Keratinocyte (primary cell): ENCODE results near the gene SELENOO. TPM values are rescaled to one million over a fixed set of nuclear protein-coding genes. Genes with fewer than 3 reads are reported as not detected.

Source experiments
- DNase-seq: peaks from one replicate; pipeline ENCODE4 v3.0.0-alpha.2; 2011; ENCODE audit warnings: low read depth, missing footprints, low spot score
- FAIRE-seq: peaks from 2 replicates; lab custom pipeline; 2011; peaks lifted over from hg19 to GRCh38; lab: Jason Lieb, UNC
- H2AFZ ChIP-seq: 2 replicates; pipeline ENCODE4 v1.6.0; 2012; ENCODE audit warnings: low read length, control low read depth, inconsistent platforms; ENCODE audit not compliant: control insufficient read depth
- H3K27ac ChIP-seq: 2 replicates; pipeline ENCODE4 v1.5.1; 2011; ENCODE audit warnings: low read length; ENCODE audit not compliant: control insufficient read depth, insufficient read depth
- H3K27me3 ChIP-seq: 3 replicates; pipeline ENCODE4 v1.6.0; 2011; ENCODE audit warnings: low read length; ENCODE audit not compliant: control insufficient read depth, insufficient read depth; ENCODE audit errors: extremely low read depth
- H3K36me3 ChIP-seq, 2 experiments: 2 replicates in 1 of 2; 3 replicates in 1 of 2; pipeline ENCODE4 v1.5.1; 2011; ENCODE audit warnings: low read length in 2 of 2, mild to moderate bottlenecking in 1 of 2; ENCODE audit not compliant: control insufficient read depth in 2 of 2, insufficient read depth in 2 of 2; ENCODE audit errors: extremely low read depth in 1 of 2
- H3K4me1 ChIP-seq: 3 replicates; pipeline ENCODE4 v1.5.1; 2011; ENCODE audit warnings: low read length; ENCODE audit not compliant: control insufficient read depth, insufficient read depth; ENCODE audit errors: extremely low read depth
- H3K4me2 ChIP-seq: 3 replicates; pipeline ENCODE4 v1.6.0; 2011; ENCODE audit warnings: low read depth, low read length; ENCODE audit not compliant: control insufficient read depth, insufficient read depth; ENCODE audit errors: extremely low read depth
- H3K4me3 ChIP-seq, 3 experiments: fragments of 200-600 bp in 1 of 3; sonication (generic) in 1 of 3; 2 replicates in 2 of 3; 3 replicates in 1 of 3; pipeline ENCODE4 v1.5.1; 2011 to 2016; ENCODE audit warnings: low read length in 3 of 3, mild to moderate bottlenecking in 3 of 3, control low read depth in 2 of 3, inconsistent platforms in 1 of 3, low read depth in 1 of 3, mixed read lengths in 1 of 3, mixed run types in 1 of 3, moderate library complexity in 1 of 3; ENCODE audit not compliant: control insufficient read depth in 2 of 3, insufficient read depth in 2 of 3; ENCODE audit errors: extremely low read depth in 1 of 3
- H3K79me2 ChIP-seq: 2 replicates; pipeline ENCODE4 v1.6.0; 2012; ENCODE audit warnings: low read length; ENCODE audit not compliant: control insufficient read depth, insufficient read depth
- H3K9ac ChIP-seq: 3 replicates; pipeline ENCODE4 v1.6.0; 2011; ENCODE audit warnings: low read length; ENCODE audit not compliant: control insufficient read depth, insufficient read depth; ENCODE audit errors: extremely low read depth
- H3K9me1 ChIP-seq: 3 replicates; pipeline ENCODE4 v1.6.0; 2011; ENCODE audit warnings: low read length; ENCODE audit not compliant: control insufficient read depth, insufficient read depth; ENCODE audit errors: extremely low read depth
- H3K9me3 ChIP-seq: 2 replicates; pipeline ENCODE4 v1.5.1; 2012; ENCODE audit warnings: low read depth, low read length; ENCODE audit not compliant: control insufficient read depth
- H4K20me1 ChIP-seq: 3 replicates; pipeline ENCODE4 v1.6.0; 2011; ENCODE audit warnings: low read length; ENCODE audit not compliant: control insufficient read depth, insufficient read depth; ENCODE audit errors: extremely low read depth
- EZH2 ChIP-seq: IDR thresholded peaks from one replicate; pipeline ENCODE4 v1.6.1; 2012; ENCODE audit warnings: inconsistent platforms, mild to moderate bottlenecking, low read length, moderate library complexity
- dilution Hi-C: fragments of 300-500 bp; cut with MboI; formaldehyde crosslinking; loops from one replicate; pipeline ENCODE4 v1.7.0; 2020; ENCODE audit warnings: low sequenced_read_pairs; ENCODE audit not compliant: extremely low pct_ligation_motif_present
- polyA plus RNA-seq, 5 experiments: library from polyadenylated mRNA; depleted of rRNA in 3 of 5; stranded (reverse) in 3 of 5; stranded (forward) in 1 of 5; unstranded in 1 of 5; fragments of >200 nt; gene quantifications; 1 replicate in 1 of 5; 2 replicates in 3 of 5; 3 replicates in 1 of 5; pipeline versions ENCODE4 v1.2.1 to v1.2.3, GENCODE V29; 2011 to 2012; ENCODE audit warnings: missing spikeins in 2 of 5, low read depth in 1 of 5, low replicate concordance in 1 of 5
- TF ChIP-seq, protein P1 (sequence below), 3 experiments: IDR thresholded peaks in 1 of 3; conservative IDR thresholded peaks in 1 of 3; optimal IDR thresholded peaks in 1 of 3; 2 replicates in 2 of 3; 3 replicates in 1 of 3; pipeline versions ENCODE3 to v1.5.1; 2011; ENCODE audit warnings: low read length in 3 of 3, mild to moderate bottlenecking in 3 of 3, moderate library complexity in 2 of 3, control low read depth in 1 of 3, inconsistent platforms in 1 of 3; ENCODE audit not compliant: insufficient read depth in 2 of 3; ENCODE audit errors: extremely low read depth in 1 of 3

The SELENOO gene
- polyA plus RNA-seq, 1 donor (not counting 4 experiments of a cell fraction or from before 2014, with no cell fraction given): 14.4 TPM

DNA sequence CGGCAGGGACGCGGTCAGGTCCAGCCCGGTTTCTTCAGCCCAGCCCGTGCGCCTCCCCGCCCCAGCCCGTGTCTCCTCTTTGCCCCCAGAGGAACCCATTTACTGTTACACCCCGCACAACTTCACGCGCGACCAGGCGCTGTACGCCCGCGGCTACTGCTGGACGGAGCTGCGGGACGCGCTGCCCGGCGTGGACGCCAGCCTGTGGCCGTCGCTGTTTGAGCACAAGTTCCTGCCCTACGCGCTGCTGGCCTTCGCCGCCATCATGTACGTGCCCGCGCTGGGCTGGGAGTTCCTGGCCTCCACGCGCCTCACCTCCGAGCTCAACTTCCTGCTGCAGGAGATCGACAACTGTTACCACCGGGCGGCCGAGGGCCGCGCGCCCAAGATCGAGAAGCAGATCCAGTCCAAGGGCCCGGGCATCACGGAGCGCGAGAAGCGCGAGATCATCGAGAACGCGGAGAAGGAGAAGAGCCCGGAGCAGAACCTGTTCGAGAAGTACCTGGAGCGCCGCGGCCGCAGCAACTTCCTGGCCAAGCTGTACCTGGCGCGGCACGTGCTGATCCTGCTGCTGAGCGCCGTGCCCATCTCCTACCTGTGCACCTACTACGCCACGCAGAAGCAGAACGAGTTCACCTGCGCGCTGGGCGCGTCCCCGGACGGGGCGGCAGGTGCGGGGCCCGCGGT, 23.8 kb upstream of the SELENOO start:
- TF ChIP-seq EZH2: no peak
- TF ChIP-seq, protein P1, sequence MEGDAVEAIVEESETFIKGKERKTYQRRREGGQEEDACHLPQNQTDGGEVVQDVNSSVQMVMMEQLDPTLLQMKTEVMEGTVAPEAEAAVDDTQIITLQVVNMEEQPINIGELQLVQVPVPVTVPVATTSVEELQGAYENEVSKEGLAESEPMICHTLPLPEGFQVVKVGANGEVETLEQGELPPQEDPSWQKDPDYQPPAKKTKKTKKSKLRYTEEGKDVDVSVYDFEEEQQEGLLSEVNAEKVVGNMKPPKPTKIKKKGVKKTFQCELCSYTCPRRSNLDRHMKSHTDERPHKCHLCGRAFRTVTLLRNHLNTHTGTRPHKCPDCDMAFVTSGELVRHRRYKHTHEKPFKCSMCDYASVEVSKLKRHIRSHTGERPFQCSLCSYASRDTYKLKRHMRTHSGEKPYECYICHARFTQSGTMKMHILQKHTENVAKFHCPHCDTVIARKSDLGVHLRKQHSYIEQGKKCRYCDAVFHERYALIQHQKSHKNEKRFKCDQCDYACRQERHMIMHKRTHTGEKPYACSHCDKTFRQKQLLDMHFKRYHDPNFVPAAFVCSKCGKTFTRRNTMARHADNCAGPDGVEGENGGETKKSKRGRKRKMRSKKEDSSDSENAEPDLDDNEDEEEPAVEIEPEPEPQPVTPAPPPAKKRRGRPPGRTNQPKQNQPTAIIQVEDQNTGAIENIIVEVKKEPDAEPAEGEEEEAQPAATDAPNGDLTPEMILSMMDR (optimal IDR thresholded peaks at IDR 0.05 in 1 of 3, IDR thresholded peaks at IDR 0.05 in 1 of 3, conservative IDR thresholded peaks at IDR 0.05 in 1 of 3; ENCODE audit: extremely low read depth in 1 of 3, insufficient read depth in 2 of 3, low read length in 3 of 3): no peak
- FAIRE-seq: no peak
- Histone ChIP-seq H3K9me3 (no peaks in the 10 kb centered on the region), H2AFZ (no peak overlapping the region), H3K36me3 (no peaks in the 10 kb centered on the region), H3K27ac (no peak overlapping the region), H3K27me3 (no peaks in the 10 kb centered on the region), H3K4me3 (no peak overlapping the region), H4K20me1 (no peaks in the 10 kb centered on the region), H3K4me2 (no peak overlapping the region), H3K4me1 (no peaks in the 10 kb centered on the region), H3K9ac (no peak overlapping the region), H3K9me1 (no peaks in the 10 kb centered on the region), H3K79me2 (no peaks in the 10 kb centered on the region)
- dilution Hi-C loops: no loop called here
- no peak for DNase-seq

DNA sequence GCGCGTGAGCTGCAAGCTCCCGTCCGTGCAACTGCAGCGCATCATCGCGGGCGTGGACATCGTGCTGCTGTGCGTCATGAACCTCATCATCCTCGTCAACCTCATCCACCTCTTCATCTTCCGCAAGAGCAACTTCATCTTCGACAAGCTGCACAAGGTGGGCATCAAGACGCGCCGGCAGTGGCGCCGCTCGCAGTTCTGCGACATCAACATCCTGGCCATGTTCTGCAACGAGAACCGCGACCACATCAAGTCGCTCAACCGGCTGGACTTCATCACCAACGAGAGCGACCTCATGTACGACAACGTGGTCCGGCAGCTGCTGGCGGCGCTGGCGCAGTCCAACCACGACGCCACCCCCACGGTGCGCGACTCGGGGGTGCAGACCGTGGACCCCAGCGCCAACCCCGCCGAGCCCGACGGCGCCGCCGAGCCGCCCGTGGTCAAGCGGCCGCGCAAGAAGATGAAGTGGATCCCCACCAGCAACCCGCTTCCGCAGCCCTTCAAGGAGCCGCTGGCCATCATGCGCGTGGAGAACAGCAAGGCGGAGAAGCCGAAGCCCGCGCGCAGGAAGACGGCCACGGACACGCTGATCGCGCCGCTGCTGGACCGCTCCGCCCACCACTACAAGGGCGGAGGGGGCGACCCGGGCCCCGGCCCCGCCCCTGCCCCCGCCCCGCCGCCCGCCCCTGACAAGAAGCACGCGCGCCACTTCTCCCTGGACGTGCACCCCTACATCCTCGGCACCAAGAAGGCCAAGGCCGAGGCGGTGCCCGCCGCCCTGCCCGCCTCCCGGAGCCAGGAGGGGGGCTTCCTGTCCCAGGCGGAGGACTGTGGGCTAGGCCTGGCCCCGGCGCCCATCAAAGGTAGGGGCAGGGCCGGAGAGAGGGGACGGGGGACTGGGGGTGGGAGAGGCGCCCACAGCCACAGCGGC, 23.0 kb upstream of the SELENOO start:
- Histone ChIP-seq H3K27me3 (no peaks in the 10 kb centered on the region), H3K9me1 (no peaks in the 10 kb centered on the region), H3K9me3 (no peaks in the 10 kb centered on the region), H3K36me3 (no peaks in the 10 kb centered on the region), H3K4me1 (no peaks in the 10 kb centered on the region), H3K79me2 (no peaks in the 10 kb centered on the region), H4K20me1 (no peaks in the 10 kb centered on the region), H3K9ac (no peak overlapping the region), H3K27ac (no peak overlapping the region), H3K4me3 (no peak overlapping the region), H2AFZ (no peak overlapping the region), H3K4me2 (no peak overlapping the region)
- dilution Hi-C loops: no loop called here
- DNase-seq: no peak
- TF ChIP-seq, protein P1 (optimal IDR thresholded peaks at IDR 0.05 in 1 of 3, IDR thresholded peaks at IDR 0.05 in 1 of 3, conservative IDR thresholded peaks at IDR 0.05 in 1 of 3; ENCODE audit: extremely low read depth in 1 of 3, insufficient read depth in 2 of 3, low read length in 3 of 3): no peak
- no peak for TF ChIP-seq EZH2
- no peak for FAIRE-seq
